GM23338 (cell line): ENCODE measurements around the gene NEU4. TPM values are rescaled to one million over a fixed set of nuclear protein-coding genes. Genes with fewer than 3 reads are reported as not detected.

Experiments
- ATAC-seq: fragments of 200-7000 bp; cut with Tn5 transposase; 3 replicates; pipeline ENCODE4 v1.9.1; 2020
- DNase-seq: peaks from one replicate; pipeline ENCODE4 v3.0.0-alpha.2; 2015; ENCODE audit warnings: low spot score
- H2AFZ ChIP-seq: fragments of 200-600 bp; sonication (generic); 2 replicates; pipeline ENCODE4 v1.8.0; 2016; ENCODE audit warnings: antibody characterized with exemption, mild to moderate bottlenecking, moderate library complexity
- H3F3A ChIP-seq: fragments of 200-600 bp; sonication (generic); replicated peaks from 2 replicates; pipeline ENCODE4 v1.8.0; 2017; ENCODE audit warnings: antibody characterized with exemption, mixed run types, low read depth
- H3K27ac ChIP-seq: fragments of 200-600 bp; sonication (generic); 2 replicates; pipeline ENCODE4 v1.6.1; 2016; ENCODE audit warnings: low read depth
- H3K27me3 ChIP-seq: fragments of 200-600 bp; sonication (generic); 2 replicates; pipeline ENCODE4 v1.8.0; 2016; ENCODE audit warnings: mild to moderate bottlenecking, mixed run types, moderate library complexity; ENCODE audit not compliant: insufficient read depth
- H3K36me3 ChIP-seq: fragments of 200-600 bp; sonication (generic); 2 replicates; pipeline ENCODE4 v1.8.0; 2016; ENCODE audit warnings: mild to moderate bottlenecking; ENCODE audit not compliant: insufficient read depth
- H3K4me1 ChIP-seq: fragments of 200-600 bp; sonication (generic); 2 replicates; pipeline ENCODE4 v1.8.0; 2016; ENCODE audit warnings: mild to moderate bottlenecking, moderate library complexity; ENCODE audit not compliant: insufficient read depth
- H3K4me2 ChIP-seq: fragments of 200-600 bp; sonication (generic); 2 replicates; pipeline ENCODE4 v1.7.1; 2017; ENCODE audit warnings: mixed run types
- H3K4me3 ChIP-seq: fragments of 200-600 bp; sonication (generic); 2 replicates; pipeline ENCODE4 v1.6.1; 2016; ENCODE audit warnings: mixed run types
- H3K79me2 ChIP-seq: fragments of 200-600 bp; sonication (generic); replicated peaks from 2 replicates; pipeline ENCODE4 v1.8.0; 2017; ENCODE audit warnings: mild to moderate bottlenecking; ENCODE audit not compliant: insufficient read depth
- H3K9me2 ChIP-seq: fragments of 200-600 bp; sonication (generic); 2 replicates; pipeline ENCODE4 v1.8.0; 2017; ENCODE audit not compliant: insufficient read depth
- H4K20me1 ChIP-seq: fragments of 200-600 bp; sonication (generic); replicated peaks from 2 replicates; pipeline ENCODE4 v1.8.0; 2017; ENCODE audit warnings: mild to moderate bottlenecking; ENCODE audit not compliant: insufficient read depth
- H3K27ac Mint-ChIP-seq: 2 replicates; pipeline ENCODE4 v1.8.0; 2020; ENCODE audit warnings: inconsistent platforms, mild to moderate bottlenecking, moderate library complexity, mixed read lengths
- H3K27me3 Mint-ChIP-seq: 3 replicates; pipeline ENCODE4 v1.8.0; 2022; ENCODE audit warnings: low read depth, mild to moderate bottlenecking, moderate library complexity, mixed read lengths, inconsistent platforms; ENCODE audit not compliant: insufficient read depth, poor library complexity
- H3K36me3 Mint-ChIP-seq: 3 replicates; pipeline ENCODE4 v1.8.0; 2021; ENCODE audit warnings: low read depth, mild to moderate bottlenecking, inconsistent platforms, moderate library complexity, mixed read lengths
- H3K4me1 Mint-ChIP-seq: 3 replicates; pipeline ENCODE4 v1.8.0; 2020; ENCODE audit warnings: mild to moderate bottlenecking, inconsistent platforms, mixed read lengths
- H3K4me3 Mint-ChIP-seq: 3 replicates; pipeline ENCODE4 v1.8.0; 2021; ENCODE audit warnings: moderate library complexity, mild to moderate bottlenecking, inconsistent platforms, mixed read lengths
- H3K9me3 Mint-ChIP-seq: 3 replicates; pipeline ENCODE4 v1.8.0; 2020; ENCODE audit warnings: moderate library complexity, mild to moderate bottlenecking, inconsistent platforms, mixed read lengths
- CREB1 ChIP-seq: fragments of 250-450 bp; sonication (Bioruptor Pico); IDR thresholded peaks from 2 replicates; pipeline ENCODE4 v1.5.0; 2020; ENCODE audit warnings: low read depth, mild to moderate bottlenecking, moderate library complexity
- CTCF ChIP-seq, 2 experiments: fragments of 200-600 bp in 1 of 2; sonication (generic) in 1 of 2; conservative IDR thresholded peaks; 2 replicates each; pipeline versions ENCODE4 v1.5.1 to v1.6.1; 2016 to 2017; ENCODE audit warnings: antibody characterized with exemption in 2 of 2, low read depth in 2 of 2, mild to moderate bottlenecking in 2 of 2, moderate library complexity in 1 of 2
- ETS1 ChIP-seq: IDR thresholded peaks from 2 replicates; pipeline ENCODE4 v1.6.1; 2016; ENCODE audit warnings: antibody characterized with exemption
- EZH2 ChIP-seq: fragments of 200-600 bp; sonication (generic); IDR thresholded peaks from one replicate; pipeline ENCODE4 v1.8.0; 2017; ENCODE audit warnings: antibody characterized with exemption, mild to moderate bottlenecking, low read depth; ENCODE audit not compliant: unreplicated experiment
- EZH2phosphoT487 ChIP-seq: fragments of 200-600 bp; sonication (generic); IDR thresholded peaks from one replicate; pipeline ENCODE4 v1.8.1; 2018; ENCODE audit warnings: antibody characterized with exemption; ENCODE audit not compliant: unreplicated experiment
- JUNB ChIP-seq: IDR thresholded peaks from one replicate; pipeline ENCODE4 v1.6.1; 2016; ENCODE audit warnings: antibody characterized with exemption; ENCODE audit not compliant: unreplicated experiment
- NANOG ChIP-seq: IDR thresholded peaks from 2 replicates; pipeline ENCODE4 v1.6.1; 2016; ENCODE audit warnings: antibody characterized with exemption, borderline replicate concordance
- POLR2AphosphoS5 ChIP-seq: IDR thresholded peaks from 2 replicates; pipeline ENCODE4 v1.6.1; 2016; ENCODE audit warnings: antibody characterized with exemption, low read depth
- REST ChIP-seq: IDR thresholded peaks from one replicate; pipeline ENCODE4 v1.6.1; 2018; ENCODE audit warnings: antibody characterized with exemption; ENCODE audit not compliant: unreplicated experiment
- STAT1 ChIP-seq: IDR thresholded peaks from one replicate; pipeline ENCODE4 v1.6.1; 2016; ENCODE audit warnings: antibody characterized with exemption; ENCODE audit not compliant: unreplicated experiment
- ZNF114 ChIP-seq: fragments of 250-450 bp; sonication (Bioruptor Pico); IDR thresholded peaks from 2 replicates; pipeline ENCODE4 v1.5.0; 2020; ENCODE audit warnings: mild to moderate bottlenecking, moderate library complexity
- ZNF331 ChIP-seq: fragments of 250-450 bp; sonication (Bioruptor Pico); IDR thresholded peaks from 2 replicates; pipeline ENCODE4 v1.5.0; 2020; ENCODE audit warnings: low read depth, mild to moderate bottlenecking, moderate library complexity
- ZNF462 ChIP-seq: fragments of 250-450 bp; sonication (Bioruptor Pico); IDR thresholded peaks from 2 replicates; pipeline ENCODE4 v1.5.0; 2020; ENCODE audit warnings: mild to moderate bottlenecking, moderate library complexity
- polyA plus RNA-seq: library from polyadenylated mRNA; unstranded; fragments of >200 nt; fragmentation: Nextera tagmentation; extraction: Ambion mirVana; gene quantifications from 2 replicates; pipeline ENCODE4 v1.2.1, GENCODE V29; 2016
- total RNA-seq: library from RNA; depleted of rRNA; stranded (reverse); fragments of >200 nt; shearing (Covaris generic); gene quantifications from 2 replicates; pipeline ENCODE4 v1.2.3, GENCODE V29; 2014

Gene NEU4
- total and polyA plus RNA-seq, 2 experiments from 2014 or later, result 0.29 to 1.2 TPM

GRCh38 chr2:241864850-241865213 lies 55.8 kb downstream of the NEU4 start:
- Histone ChIP-seq H3K4me3 (no peak overlapping the region), H2AFZ (no peak overlapping the region), H4K20me1 (no peaks in the 10 kb centered on the region), H3K27me3 (no peaks in the 10 kb centered on the region), H3F3A (peaks cover 12% of the 10 kb centered on the region; the same call in 1 of the 2 replicates), H3K4me1 (no peaks in the 10 kb centered on the region; the same call in 1 of the 2 replicates), H3K36me3 (no peaks in the 10 kb centered on the region), H3K4me2 (no peak overlapping the region), H3K79me2 (no peaks in the 10 kb centered on the region), H3K9me2 (no peaks in the 10 kb centered on the region), H3K27ac (no peak overlapping the region)
- Mint-ChIP-seq H3K4me1 (peaks cover 26% of the 10 kb centered on the region), H3K4me3 (no peak overlapping the region; the same call in 2 of the 3 replicates), H3K27me3 (peaks cover 21% of the 10 kb centered on the region), H3K9me3 (peaks cover 5% of the 10 kb centered on the region; the same call in 2 of the 3 replicates), H3K27ac (no peak overlapping the region), H3K36me3 (no peaks in the 10 kb centered on the region; the same call in 2 of the 3 replicates)
- ATAC-seq (no peak), DNase-seq (no peak)
- no peak for TF ChIP-seq POLR2AphosphoS5
- TF ChIP-seq JUNB, result no peak
- no peak for TF ChIP-seq NANOG
- no peak for TF ChIP-seq EZH2phosphoT487
- TF ChIP-seq REST, result no peak
- TF ChIP-seq ZNF462, result no peak
- TF ChIP-seq ZNF114 (CRISPR knock-in tag), result no peak
- TF ChIP-seq CREB1, result no peak
- no peak for TF ChIP-seq CTCF (conservative IDR thresholded peaks at IDR 0.05; ENCODE audit: low read depth in 2 of 2)
- TF ChIP-seq EZH2, result no peak
- TF ChIP-seq ETS1, result no peak
- no peak for TF ChIP-seq STAT1
- no peak for TF ChIP-seq ZNF331
